HEK293 (cell line): Measurements from ENCODE around the gene KDM5A.

ENCODE experiments used
- CTCF ChIA-PET: fragments of 350-600 bp; formaldehyde crosslinking; extraction: SDS; loops from one replicate; lab custom pipeline; 2021; ENCODE audit warnings: antibody characterized with exemption; lab: Yijun Ruan, JAX
- POLR2A ChIA-PET: fragments of 300-600 bp; formaldehyde crosslinking; extraction: SDS; loops from one replicate; lab custom pipeline; 2020; ENCODE audit warnings: antibody characterized with exemption, inconsistent platforms; lab: Yijun Ruan, JAX
- H3K27ac ChIP-seq: fragments of 200-500 bp; sonication (Bioruptor generic); 2 replicates; pipeline ENCODE4 v1.5.1; 2014; ENCODE audit warnings: low read depth, low read length, control low read depth, inconsistent platforms; ENCODE audit errors: extremely low read depth
- H3K36me3 ChIP-seq, 2 experiments: fragments of 200-500 bp in 1 of 2; sonication (Bioruptor generic) in 1 of 2; 1 replicate in 1 of 2; 2 replicates in 1 of 2; pipeline ENCODE4 v1.5.1; 2014 to 2017; ENCODE audit warnings: inconsistent platforms in 2 of 2, low read length in 2 of 2; ENCODE audit not compliant: control insufficient read depth in 2 of 2, insufficient read depth in 1 of 2
- H3K4me1 ChIP-seq: fragments of 200-500 bp; sonication (Bioruptor generic); 2 replicates; pipeline ENCODE4 v1.5.1; 2014; ENCODE audit warnings: mild to moderate bottlenecking, low read length, inconsistent platforms; ENCODE audit not compliant: control insufficient read depth, insufficient read depth
- H3K4me3 ChIP-seq: 2 replicates; pipeline ENCODE4 v1.5.1; 2011; ENCODE audit warnings: low read depth, mild to moderate bottlenecking, control low read depth, low read length, moderate library complexity
- H3K9me3 ChIP-seq: fragments of 200-500 bp; sonication (Bioruptor generic); 2 replicates; pipeline ENCODE4 v1.5.1; 2014; ENCODE audit warnings: low read depth, low read length, inconsistent platforms; ENCODE audit not compliant: control insufficient read depth, insufficient read depth
- GLI2 ChIP-seq: fragments of 450-650 bp; formaldehyde crosslinking; IDR thresholded peaks from 2 replicates; pipeline ENCODE4; 2017; ENCODE audit warnings: missing biosample characterization, missing genetic modification characterization, low read depth, borderline replicate concordance
- GLIS2 ChIP-seq: fragments of 450-650 bp; formaldehyde crosslinking; IDR thresholded peaks from 2 replicates; pipeline ENCODE4 v1.5.1; 2016; ENCODE audit warnings: missing biosample characterization, missing genetic modification characterization
- HOXD13 ChIP-seq: sonication (generic); formaldehyde crosslinking; IDR thresholded peaks from 2 replicates; pipeline ENCODE4 v1.8.0; 2022; ENCODE audit warnings: missing genetic modification reagents, borderline replicate concordance
- TCF7L2 ChIP-seq: IDR thresholded peaks from 2 replicates; pipeline ENCODE4 v1.6.1; 2011; ENCODE audit warnings: low read depth, mild to moderate bottlenecking, inconsistent platforms, low read length, moderate library complexity, borderline replicate concordance
- ZBTB20 ChIP-seq: fragments of 450-650 bp; formaldehyde crosslinking; IDR thresholded peaks from 2 replicates; pipeline ENCODE4 v1.5.1; 2016; ENCODE audit warnings: missing biosample characterization, missing genetic modification characterization
- ZFHX2 ChIP-seq: fragments of 450-650 bp; formaldehyde crosslinking; conservative IDR thresholded peaks from 2 replicates; pipeline ENCODE4 v1.5.1; 2016; ENCODE audit warnings: missing biosample characterization, missing genetic modification characterization
- ZIC2 ChIP-seq: fragments of 450-650 bp; formaldehyde crosslinking; IDR thresholded peaks from 2 replicates; pipeline ENCODE4 v1.5.1; 2016; ENCODE audit warnings: missing biosample characterization, missing genetic modification characterization
- ZNF10 ChIP-seq: fragments of 450-650 bp; formaldehyde crosslinking; IDR thresholded peaks from 2 replicates; pipeline ENCODE4 v1.5.1; 2017; ENCODE audit warnings: missing biosample characterization, missing genetic modification characterization
- ZNF112 ChIP-seq: fragments of 450-650 bp; formaldehyde crosslinking; IDR thresholded peaks from 2 replicates; pipeline ENCODE4 v1.5.0; 2017; ENCODE audit warnings: missing biosample characterization, missing genetic modification characterization
- ZNF24 ChIP-seq: fragments of 450-650 bp; formaldehyde crosslinking; IDR thresholded peaks from 2 replicates; pipeline ENCODE4 v1.5.1; 2016; ENCODE audit warnings: missing biosample characterization, missing genetic modification characterization
- ZNF292 ChIP-seq: fragments of 450-650 bp; formaldehyde crosslinking; IDR thresholded peaks from 2 replicates; pipeline ENCODE4 v1.5.1; 2016; ENCODE audit warnings: low read depth, missing biosample characterization, missing genetic modification characterization, borderline replicate concordance
- ZNF423 ChIP-seq: fragments of 450-650 bp; formaldehyde crosslinking; IDR thresholded peaks from 2 replicates; pipeline ENCODE4 v1.5.1; 2016; ENCODE audit warnings: missing biosample characterization, missing genetic modification characterization
- ZNF473 ChIP-seq: fragments of 450-650 bp; formaldehyde crosslinking; IDR thresholded peaks from 2 replicates; pipeline ENCODE4 v1.5.1; 2017; ENCODE audit warnings: missing biosample characterization, missing genetic modification characterization
- ZNF529 ChIP-seq: fragments of 450-650 bp; formaldehyde crosslinking; IDR thresholded peaks from 2 replicates; pipeline ENCODE4 v1.5.1; 2017; ENCODE audit warnings: missing genetic modification characterization, missing biosample characterization; ENCODE audit not compliant: insufficient replicate concordance
- ZNF561 ChIP-seq: fragments of 450-650 bp; IDR thresholded peaks from 2 replicates; pipeline ENCODE4 v1.5.1; 2018; ENCODE audit warnings: missing biosample characterization, missing genetic modification characterization, borderline replicate concordance
- ZNF660 ChIP-seq: fragments of 450-650 bp; IDR thresholded peaks from 2 replicates; pipeline ENCODE4 v1.5.1; 2018; ENCODE audit warnings: missing biosample characterization, mild to moderate bottlenecking, missing genetic modification characterization
- ZNF791 ChIP-seq: fragments of 450-650 bp; formaldehyde crosslinking; IDR thresholded peaks from 2 replicates; pipeline ENCODE4 v1.5.1; 2016; ENCODE audit warnings: missing biosample characterization, missing genetic modification characterization
- ZNF830 ChIP-seq: fragments of 450-650 bp; IDR thresholded peaks from 2 replicates; pipeline ENCODE4 v1.5.0; 2018; ENCODE audit warnings: missing biosample characterization, missing genetic modification characterization, low read depth, mild to moderate bottlenecking, moderate library complexity
- ZSCAN30 ChIP-seq: fragments of 450-650 bp; IDR thresholded peaks from 2 replicates; pipeline ENCODE4 v1.5.1; 2018; ENCODE audit warnings: missing biosample characterization, mild to moderate bottlenecking, missing genetic modification characterization, moderate library complexity
- TF ChIP-seq, protein P1 (sequence below): fragments of 450-650 bp; formaldehyde crosslinking; IDR thresholded peaks from 2 replicates; pipeline ENCODE4 v1.5.1; 2016; ENCODE audit warnings: missing biosample characterization, missing genetic modification characterization
- TF ChIP-seq, protein P2 (sequence below): fragments of 450-650 bp; formaldehyde crosslinking; IDR thresholded peaks from 2 replicates; pipeline ENCODE4 v1.5.1; 2016; ENCODE audit warnings: missing biosample characterization, missing genetic modification characterization
- TF ChIP-seq, protein P3 (sequence below): fragments of 450-650 bp; formaldehyde crosslinking; IDR thresholded peaks from 2 replicates; pipeline ENCODE4 v1.5.1; 2016; ENCODE audit warnings: missing biosample characterization, missing genetic modification characterization
- TF ChIP-seq, protein P4 (sequence below): fragments of 450-650 bp; formaldehyde crosslinking; IDR thresholded peaks from 2 replicates; pipeline ENCODE4 v1.5.1; 2016; ENCODE audit warnings: missing biosample characterization, missing genetic modification characterization

The KDM5A gene

DNA sequence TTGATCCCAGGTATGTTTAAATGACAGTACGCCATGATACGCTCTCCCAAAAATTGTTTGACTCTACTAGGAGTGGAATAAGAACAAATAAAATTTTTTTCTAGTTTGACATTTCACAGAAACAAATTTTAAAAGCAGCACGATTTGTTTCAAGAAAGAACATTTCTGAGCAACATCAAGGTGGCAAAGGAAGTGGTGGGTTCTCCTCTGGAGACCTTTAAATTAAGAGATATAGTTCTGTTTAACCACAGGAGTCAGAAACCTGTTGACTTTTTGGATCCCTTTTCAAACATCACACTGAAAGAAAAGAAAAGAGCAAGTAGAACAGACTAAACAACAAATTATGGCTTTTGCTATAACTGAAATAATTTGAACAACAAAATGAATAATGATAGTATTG is 124.0 kb downstream of the KDM5A start (continued):
- TF ChIP-seq ZNF660 (tag by site-specific recombination) (no peak), ZNF561 (tag by site-specific recombination) (no peak)

DNA sequence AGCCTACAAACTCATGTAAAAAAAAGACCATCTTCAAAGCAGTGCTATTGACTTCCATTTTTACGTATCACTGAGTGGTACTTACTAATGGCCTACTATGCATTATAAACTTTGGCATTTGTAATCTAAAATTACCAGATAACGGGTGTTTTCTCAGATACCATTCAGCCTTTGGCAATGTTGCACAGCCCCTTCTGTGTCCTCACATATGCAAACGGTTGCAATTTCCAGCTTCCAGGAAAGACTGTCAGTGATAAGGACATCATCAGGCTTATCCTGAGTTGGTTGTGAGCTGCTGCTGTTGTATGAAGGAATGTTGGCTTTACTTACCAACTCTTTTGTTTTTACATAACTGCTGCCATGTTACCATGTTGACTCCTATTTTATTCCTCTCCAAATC is 124.9 kb downstream of the KDM5A start:
- Histone ChIP-seq H3K9me3 (no peaks in the 10 kb centered on the region), H3K4me3 (no peak overlapping the region), H3K27ac (no peak overlapping the region), H3K4me1 (no peaks in the 10 kb centered on the region), H3K36me3 (no peaks in the 10 kb centered on the region)
- ChIA-PET POLR2A (no interaction called here), CTCF (interaction anchor here (0.6 kb wide), 1 partner anchor 23 kb away, joined by 3 read pairs; no protein-coding TSS in a partner anchor)
- TF ChIP-seq GLI2 (tag by site-specific recombination) (no peak), ZNF473 (tag by site-specific recombination) (no peak), ZNF791 (tag by site-specific recombination) (no peak)
- TF ChIP-seq, protein P1, sequence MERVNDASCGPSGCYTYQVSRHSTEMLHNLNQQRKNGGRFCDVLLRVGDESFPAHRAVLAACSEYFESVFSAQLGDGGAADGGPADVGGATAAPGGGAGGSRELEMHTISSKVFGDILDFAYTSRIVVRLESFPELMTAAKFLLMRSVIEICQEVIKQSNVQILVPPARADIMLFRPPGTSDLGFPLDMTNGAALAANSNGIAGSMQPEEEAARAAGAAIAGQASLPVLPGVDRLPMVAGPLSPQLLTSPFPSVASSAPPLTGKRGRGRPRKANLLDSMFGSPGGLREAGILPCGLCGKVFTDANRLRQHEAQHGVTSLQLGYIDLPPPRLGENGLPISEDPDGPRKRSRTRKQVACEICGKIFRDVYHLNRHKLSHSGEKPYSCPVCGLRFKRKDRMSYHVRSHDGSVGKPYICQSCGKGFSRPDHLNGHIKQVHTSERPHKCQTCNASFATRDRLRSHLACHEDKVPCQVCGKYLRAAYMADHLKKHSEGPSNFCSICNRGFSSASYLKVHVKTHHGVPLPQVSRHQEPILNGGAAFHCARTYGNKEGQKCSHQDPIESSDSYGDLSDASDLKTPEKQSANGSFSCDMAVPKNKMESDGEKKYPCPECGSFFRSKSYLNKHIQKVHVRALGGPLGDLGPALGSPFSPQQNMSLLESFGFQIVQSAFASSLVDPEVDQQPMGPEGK = no peak

DNA sequence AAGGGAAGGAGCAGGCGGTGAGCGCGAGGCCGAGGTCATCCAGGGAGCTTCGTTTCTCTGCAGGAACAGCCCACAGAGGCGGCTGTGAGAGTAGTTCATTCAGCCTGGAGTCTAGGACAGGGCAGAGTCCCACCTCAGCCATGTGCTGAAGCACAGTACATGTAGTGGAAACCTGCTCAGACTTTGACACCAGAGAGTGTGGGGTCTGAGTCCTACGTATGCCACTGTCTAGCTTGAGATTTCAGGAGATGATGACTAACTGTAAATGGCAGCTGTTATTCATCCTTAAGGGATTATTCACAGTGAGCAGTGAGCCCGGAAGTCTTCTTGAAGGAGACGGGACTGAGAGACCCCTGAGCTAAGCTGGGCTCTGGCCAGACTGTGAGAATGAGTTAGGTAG is 125.5 kb downstream of the KDM5A start:
- H3K27ac ChIP-seq = no peak overlapping the region
- H3K9me3 ChIP-seq = no peaks in the 10 kb centered on the region
- H3K36me3 ChIP-seq = no peaks in the 10 kb centered on the region
- H3K4me1 ChIP-seq = no peaks in the 10 kb centered on the region
- ChIA-PET CTCF (no interaction called here), POLR2A (no interaction called here)
- H3K4me3 ChIP-seq = no peak overlapping the region
- TF ChIP-seq ZSCAN30 (no peak), ZBTB20 (tag by site-specific recombination) (no peak), ZNF10 (tag by site-specific recombination) (no peak), ZNF112 (tag by site-specific recombination) (no peak), ZFHX2 (tag by site-specific recombination) (no peak), GLIS2 (tag by site-specific recombination) (no peak), ZNF660 (tag by site-specific recombination) (no peak), ZIC2 (tag by site-specific recombination) (no peak), ZNF24 (tag by site-specific recombination) (no peak), ZNF292 (tag by site-specific recombination) (no peak), TCF7L2 (no peak), ZNF529 (no peak), ZNF423 (tag by site-specific recombination) (no peak), ZNF830 (no peak), HOXD13 (CRISPR knock-in tag) (no peak)
- TF ChIP-seq, protein P2, sequence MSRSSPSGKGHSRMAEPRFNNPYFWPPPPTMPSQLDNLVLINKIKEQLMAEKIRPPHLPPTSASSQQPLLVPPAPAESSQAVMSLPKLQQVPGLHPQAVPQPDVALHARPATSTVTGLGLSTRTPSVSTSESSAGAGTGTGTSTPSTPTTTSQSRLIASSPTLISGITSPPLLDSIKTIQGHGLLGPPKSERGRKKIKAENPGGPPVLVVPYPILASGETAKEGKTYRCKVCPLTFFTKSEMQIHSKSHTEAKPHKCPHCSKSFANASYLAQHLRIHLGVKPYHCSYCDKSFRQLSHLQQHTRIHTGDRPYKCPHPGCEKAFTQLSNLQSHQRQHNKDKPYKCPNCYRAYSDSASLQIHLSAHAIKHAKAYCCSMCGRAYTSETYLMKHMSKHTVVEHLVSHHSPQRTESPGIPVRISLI (tag by site-specific recombination) = no peak
- TF ChIP-seq, protein P3, sequence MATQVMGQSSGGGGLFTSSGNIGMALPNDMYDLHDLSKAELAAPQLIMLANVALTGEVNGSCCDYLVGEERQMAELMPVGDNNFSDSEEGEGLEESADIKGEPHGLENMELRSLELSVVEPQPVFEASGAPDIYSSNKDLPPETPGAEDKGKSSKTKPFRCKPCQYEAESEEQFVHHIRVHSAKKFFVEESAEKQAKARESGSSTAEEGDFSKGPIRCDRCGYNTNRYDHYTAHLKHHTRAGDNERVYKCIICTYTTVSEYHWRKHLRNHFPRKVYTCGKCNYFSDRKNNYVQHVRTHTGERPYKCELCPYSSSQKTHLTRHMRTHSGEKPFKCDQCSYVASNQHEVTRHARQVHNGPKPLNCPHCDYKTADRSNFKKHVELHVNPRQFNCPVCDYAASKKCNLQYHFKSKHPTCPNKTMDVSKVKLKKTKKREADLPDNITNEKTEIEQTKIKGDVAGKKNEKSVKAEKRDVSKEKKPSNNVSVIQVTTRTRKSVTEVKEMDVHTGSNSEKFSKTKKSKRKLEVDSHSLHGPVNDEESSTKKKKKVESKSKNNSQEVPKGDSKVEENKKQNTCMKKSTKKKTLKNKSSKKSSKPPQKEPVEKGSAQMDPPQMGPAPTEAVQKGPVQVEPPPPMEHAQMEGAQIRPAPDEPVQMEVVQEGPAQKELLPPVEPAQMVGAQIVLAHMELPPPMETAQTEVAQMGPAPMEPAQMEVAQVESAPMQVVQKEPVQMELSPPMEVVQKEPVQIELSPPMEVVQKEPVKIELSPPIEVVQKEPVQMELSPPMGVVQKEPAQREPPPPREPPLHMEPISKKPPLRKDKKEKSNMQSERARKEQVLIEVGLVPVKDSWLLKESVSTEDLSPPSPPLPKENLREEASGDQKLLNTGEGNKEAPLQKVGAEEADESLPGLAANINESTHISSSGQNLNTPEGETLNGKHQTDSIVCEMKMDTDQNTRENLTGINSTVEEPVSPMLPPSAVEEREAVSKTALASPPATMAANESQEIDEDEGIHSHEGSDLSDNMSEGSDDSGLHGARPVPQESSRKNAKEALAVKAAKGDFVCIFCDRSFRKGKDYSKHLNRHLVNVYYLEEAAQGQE (tag by site-specific recombination) = no peak
- TF ChIP-seq, protein P4, sequence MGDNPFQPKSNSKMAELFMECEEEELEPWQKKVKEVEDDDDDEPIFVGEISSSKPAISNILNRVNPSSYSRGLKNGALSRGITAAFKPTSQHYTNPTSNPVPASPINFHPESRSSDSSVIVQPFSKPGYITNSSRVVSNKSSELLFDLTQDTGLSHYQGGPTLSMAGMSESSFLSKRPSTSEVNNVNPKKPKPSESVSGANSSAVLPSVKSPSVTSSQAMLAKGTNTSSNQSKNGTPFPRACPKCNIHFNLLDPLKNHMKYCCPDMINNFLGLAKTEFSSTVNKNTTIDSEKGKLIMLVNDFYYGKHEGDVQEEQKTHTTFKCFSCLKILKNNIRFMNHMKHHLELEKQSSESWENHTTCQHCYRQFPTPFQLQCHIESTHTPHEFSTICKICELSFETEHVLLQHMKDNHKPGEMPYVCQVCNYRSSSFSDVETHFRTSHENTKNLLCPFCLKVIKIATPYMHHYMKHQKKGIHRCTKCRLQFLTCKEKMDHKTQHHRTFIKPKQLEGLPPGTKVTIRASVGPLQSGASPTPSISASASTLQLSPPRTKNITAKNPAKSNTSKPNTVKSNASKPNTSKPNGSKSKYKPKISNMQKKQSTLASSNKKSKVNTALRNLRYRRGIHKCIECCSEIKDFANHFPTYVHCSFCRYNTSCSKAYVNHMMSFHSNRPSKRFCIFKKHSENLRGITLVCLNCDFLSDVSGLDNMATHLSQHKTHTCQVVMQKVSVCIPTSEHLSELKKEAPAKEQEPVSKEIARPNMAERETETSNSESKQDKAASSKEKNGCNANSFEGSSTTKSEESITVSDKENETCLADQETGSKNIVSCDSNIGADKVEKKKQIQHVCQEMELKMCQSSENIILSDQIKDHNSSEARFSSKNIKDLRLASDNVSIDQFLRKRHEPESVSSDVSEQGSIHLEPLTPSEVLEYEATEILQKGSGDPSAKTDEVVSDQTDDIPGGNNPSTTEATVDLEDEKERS (tag by site-specific recombination) = no peak
- TF ChIP-seq, all 188 proteins: peak for 0
